Uterus (tissue), 4 donors: ENCODE measurements around the gene CGRRF1. TPM values are rescaled to one million over a fixed set of nuclear protein-coding genes. Genes with fewer than 3 reads are reported as not detected.
A peak's percentile ranks its signal among the peaks of the same experiment; 100 is the strongest.

ENCODE experiments used
- DNase-seq, 2 donors: peaks; one replicate each; pipeline ENCODE4 v3.0.0-alpha.2; 2019 to 2020
- H3K27ac ChIP-seq, 2 donors: fragments of 200-600 bp; sonication (generic); 1 replicate in 1 of 2; 2 replicates in 1 of 2; pipeline ENCODE4 v1.5.1; 2016 to 2018
- H3K27me3 ChIP-seq, 2 donors: fragments of 200-600 bp; sonication (generic); one replicate each; pipeline ENCODE4 v1.5.1; 2018 to 2019; ENCODE audit warnings: control low read depth in 1 of 2
- H3K36me3 ChIP-seq, 2 donors: fragments of 200-600 bp; sonication (generic); one replicate each; pipeline ENCODE4 v1.5.1; 2019; ENCODE audit warnings: control low read depth in 1 of 2
- H3K4me1 ChIP-seq, 2 donors: fragments of 200-600 bp; sonication (generic); one replicate each; pipeline ENCODE4 v1.5.1; 2018 to 2019; ENCODE audit warnings: control low read depth in 1 of 2
- H3K4me3 ChIP-seq, 2 donors: fragments of 200-600 bp; sonication (generic); 1 replicate in 1 of 2; 2 replicates in 1 of 2; pipeline ENCODE4 v1.5.1; 2018 to 2019; ENCODE audit warnings: mild to moderate bottlenecking in 1 of 2
- H3K9me3 ChIP-seq, 2 donors: fragments of 200-600 bp; sonication (generic); one replicate each; pipeline ENCODE4 v1.5.1; 2019; ENCODE audit warnings: control low read depth in 1 of 2
- POLR2A ChIP-seq, 2 donors: fragments of 450-650 bp; IDR thresholded peaks; one replicate each; pipeline ENCODE4 v1.6.1; 2016; ENCODE audit warnings: antibody characterized with exemption in 2 of 2, mild to moderate bottlenecking in 1 of 2, moderate library complexity in 1 of 2
- intact Hi-C: fragments of 100-400 bp; cut with DNase I; formaldehyde crosslinking; loops from one replicate; pipeline ENCODE4 v1.15.1; 2023; ENCODE audit warnings: low total_unique reads
- total RNA-seq, 4 donors: library from RNA; depleted of rRNA in 3 of 4; stranded (reverse); fragments of >200 nt in 3 of 4; gene quantifications; one replicate each; pipeline versions ENCODE4 v1.1.0 to v1.2.4, GENCODE V29; 2014 to 2023
- TF ChIP-seq, protein P1 (sequence below), 4 experiments: fragments of 200-600 bp in 2 of 4; fragments of 450-650 bp in 2 of 4; sonication (generic) in 2 of 4; IDR thresholded peaks; one replicate each; pipeline ENCODE4 v1.5.1; 2016 to 2019; ENCODE audit warnings: antibody characterized with exemption in 4 of 4, mild to moderate bottlenecking in 2 of 4, moderate library complexity in 1 of 4
- donor health status: DM: yes; HTN: yes; CAD: no.

Gene CGRRF1
- total RNA-seq, 4 donors from 2014 or later: 32.1 to 50.2 (median 33.7) TPM

DNA sequence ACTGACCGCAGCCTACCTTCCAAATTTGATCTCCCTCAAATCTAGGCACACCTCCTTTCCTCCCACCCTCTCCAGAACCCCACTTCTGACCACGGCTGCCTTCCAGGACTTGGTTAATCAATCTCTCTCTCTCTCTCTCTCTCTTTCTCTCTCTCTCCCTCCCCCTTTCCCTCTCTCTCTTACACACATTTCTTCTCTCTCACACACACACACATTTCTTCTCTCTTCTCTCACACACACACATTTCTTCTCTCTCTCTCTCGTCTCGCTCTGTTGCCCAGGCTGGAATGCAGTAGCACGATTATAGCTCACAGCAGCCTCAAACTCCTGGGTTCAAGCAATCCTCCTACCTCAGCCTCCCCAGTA lies 20.4 kb upstream of the CGRRF1 start:
- Histone ChIP-seq H3K4me1 (no peaks in the 10 kb centered on the region), H3K36me3 (no peaks in the 10 kb centered on the region), H3K27me3 (no peaks in the 10 kb centered on the region), H3K4me3 (peak overlapping the region; percentile 83 to 90), H3K27ac (peak overlapping the region; percentile 91 to 94), H3K9me3 (no peaks in the 10 kb centered on the region)
- DNase-seq: no peak
- TF ChIP-seq, protein P1, sequence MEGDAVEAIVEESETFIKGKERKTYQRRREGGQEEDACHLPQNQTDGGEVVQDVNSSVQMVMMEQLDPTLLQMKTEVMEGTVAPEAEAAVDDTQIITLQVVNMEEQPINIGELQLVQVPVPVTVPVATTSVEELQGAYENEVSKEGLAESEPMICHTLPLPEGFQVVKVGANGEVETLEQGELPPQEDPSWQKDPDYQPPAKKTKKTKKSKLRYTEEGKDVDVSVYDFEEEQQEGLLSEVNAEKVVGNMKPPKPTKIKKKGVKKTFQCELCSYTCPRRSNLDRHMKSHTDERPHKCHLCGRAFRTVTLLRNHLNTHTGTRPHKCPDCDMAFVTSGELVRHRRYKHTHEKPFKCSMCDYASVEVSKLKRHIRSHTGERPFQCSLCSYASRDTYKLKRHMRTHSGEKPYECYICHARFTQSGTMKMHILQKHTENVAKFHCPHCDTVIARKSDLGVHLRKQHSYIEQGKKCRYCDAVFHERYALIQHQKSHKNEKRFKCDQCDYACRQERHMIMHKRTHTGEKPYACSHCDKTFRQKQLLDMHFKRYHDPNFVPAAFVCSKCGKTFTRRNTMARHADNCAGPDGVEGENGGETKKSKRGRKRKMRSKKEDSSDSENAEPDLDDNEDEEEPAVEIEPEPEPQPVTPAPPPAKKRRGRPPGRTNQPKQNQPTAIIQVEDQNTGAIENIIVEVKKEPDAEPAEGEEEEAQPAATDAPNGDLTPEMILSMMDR (IDR thresholded peaks at IDR 0.05): peak in 2 of 4 experiments; percentile 3 to 10
- TF ChIP-seq POLR2A (IDR thresholded peaks at IDR 0.05): no peak
- intact Hi-C loops: no loop called here

DNA sequence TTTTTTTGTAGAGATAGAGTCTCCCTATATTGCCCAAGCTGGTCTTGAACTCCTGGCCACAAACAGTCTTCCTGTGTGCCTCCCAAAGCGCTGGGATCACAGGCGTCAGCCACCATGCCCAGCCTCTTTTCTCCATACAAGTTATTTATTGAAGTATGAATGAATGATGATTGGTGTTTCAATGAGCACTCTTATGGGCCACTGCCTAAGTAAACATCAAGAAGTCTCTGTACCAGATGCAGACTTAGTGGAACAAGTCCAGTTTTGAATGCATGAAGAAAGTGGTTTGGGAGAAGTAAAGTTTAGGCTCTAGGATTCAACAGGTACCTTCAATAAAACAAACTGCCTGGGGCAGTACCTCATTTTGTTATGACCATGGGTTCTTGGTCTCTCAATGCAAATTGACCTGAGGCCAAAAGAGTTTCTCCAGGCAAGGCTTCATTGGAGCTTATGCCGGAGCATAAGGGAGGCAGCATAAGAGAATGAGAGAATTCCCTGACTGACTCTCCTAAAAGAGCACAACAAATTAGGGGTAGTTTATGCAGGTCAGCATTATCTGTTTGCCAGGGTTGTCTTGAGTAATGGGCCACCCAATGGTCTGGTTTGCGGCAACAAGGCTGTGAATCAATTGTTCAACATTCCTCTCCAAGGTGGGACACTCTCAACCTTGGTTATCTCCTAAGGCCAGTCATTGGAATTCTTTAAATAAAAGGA lies 19.8 kb upstream of the CGRRF1 start:
- Histone ChIP-seq H3K36me3 (no peaks in the 10 kb centered on the region), H3K9me3 (no peaks in the 10 kb centered on the region), H3K27me3 (no peaks in the 10 kb centered on the region), H3K27ac (peak overlapping the region; percentile 91 to 94), H3K4me3 (peak overlapping the region; percentile 83 to 90), H3K4me1 (no peaks in the 10 kb centered on the region)
- DNase-seq: no peak
- no peak for TF ChIP-seq POLR2A (IDR thresholded peaks at IDR 0.05)
- intact Hi-C loops: no loop called here

DNA sequence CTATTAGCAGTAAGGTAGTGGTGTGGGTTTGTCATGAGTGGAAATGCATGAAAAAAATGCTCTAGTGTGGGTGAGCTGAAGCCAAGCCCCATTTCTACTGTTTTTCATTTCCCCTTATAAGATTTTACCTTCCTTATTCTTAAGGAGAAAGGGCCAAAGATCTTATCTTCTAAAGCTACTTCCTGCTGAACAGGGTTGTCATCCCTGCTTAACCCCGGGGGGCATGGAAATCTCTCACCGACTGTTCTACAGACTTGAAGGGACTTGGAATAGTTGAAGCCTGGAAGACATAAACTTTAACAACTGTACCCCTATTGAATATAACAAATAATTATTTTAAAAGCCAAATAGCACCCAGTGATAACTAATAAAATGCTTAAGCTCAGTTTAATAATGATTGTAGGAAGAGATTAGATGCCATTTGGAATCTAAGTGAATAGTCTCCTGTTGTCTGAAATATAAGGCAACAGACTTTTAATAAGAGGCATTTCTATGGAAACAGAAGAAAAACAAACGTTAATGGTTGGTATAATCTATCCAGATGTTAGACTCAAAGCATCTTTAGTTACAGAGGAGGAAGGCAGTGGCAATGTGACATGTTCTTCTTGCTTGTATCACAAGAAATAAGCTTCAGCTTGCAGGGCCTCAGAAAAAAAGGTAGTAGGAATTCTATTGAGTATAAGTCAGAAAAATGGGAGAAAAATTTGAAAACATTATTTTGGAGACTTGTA lies 19.1 kb upstream of the CGRRF1 start:
- intact Hi-C loops: no loop called here
- no peak for TF ChIP-seq POLR2A (IDR thresholded peaks at IDR 0.05)
- TF ChIP-seq, protein P1 (IDR thresholded peaks at IDR 0.05): no peak
- Histone ChIP-seq H3K4me3 (no peak overlapping the region), H3K4me1 (no peaks in the 10 kb centered on the region), H3K9me3 (no peaks in the 10 kb centered on the region), H3K27ac (peak overlapping the region in 1 of 2 donors; percentile 94), H3K36me3 (no peaks in the 10 kb centered on the region), H3K27me3 (no peaks in the 10 kb centered on the region)
- DNase-seq: no peak

DNA sequence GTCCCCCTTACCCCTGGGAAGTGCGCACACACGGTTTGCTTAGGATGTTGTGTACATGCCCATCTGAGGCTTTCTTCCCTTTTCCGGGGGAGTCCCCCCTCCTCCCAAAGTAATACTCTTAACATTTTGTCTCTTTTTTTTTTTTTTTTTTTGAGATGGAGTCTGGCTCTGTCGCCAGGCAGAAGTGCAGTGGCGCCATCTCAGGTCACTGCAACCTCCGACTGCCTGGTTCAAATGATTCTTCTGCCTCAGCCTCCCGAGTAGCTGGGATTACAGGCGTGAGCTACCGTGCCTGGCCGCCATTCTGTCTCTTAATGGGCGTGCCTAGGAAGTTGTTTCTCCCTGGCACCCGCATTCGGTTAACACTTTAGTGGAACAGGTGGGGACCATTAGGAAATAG lies 16.4 kb upstream of the CGRRF1 start:
- DNase-seq: no peak
- TF ChIP-seq, protein P1 (IDR thresholded peaks at IDR 0.05): no peak
- no peak for TF ChIP-seq POLR2A (IDR thresholded peaks at IDR 0.05)
- H3K9me3 ChIP-seq: no peaks in the 10 kb centered on the region
- H3K27me3 ChIP-seq: no peaks in the 10 kb centered on the region
- no peaks in the 10 kb centered on the region for H3K36me3 ChIP-seq
- peak overlapping the region in 1 of 2 donors; percentile 41 for H3K27ac ChIP-seq
- H3K4me3 ChIP-seq: no peak overlapping the region
- H3K4me1 ChIP-seq: no peaks in the 10 kb centered on the region
- intact Hi-C loops: no loop called here

DNA sequence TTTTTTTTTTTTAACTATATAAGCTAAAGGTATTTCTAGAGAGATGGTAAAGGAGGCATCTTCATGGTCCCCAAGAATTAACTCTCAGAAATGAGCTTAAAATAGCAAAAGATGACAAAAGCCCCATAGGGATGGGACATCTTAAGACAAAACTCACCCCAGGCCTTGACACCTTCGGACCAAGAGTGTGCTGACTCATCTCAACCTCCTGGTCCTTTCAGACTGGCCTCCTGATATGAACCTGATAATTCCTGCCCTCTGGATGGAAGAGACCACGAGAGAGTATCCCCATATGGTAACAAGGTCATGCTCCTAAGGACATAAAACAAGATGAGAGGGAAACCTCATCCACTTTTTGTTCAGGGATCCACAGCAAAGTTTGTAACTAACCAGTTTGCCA lies 12.5 kb upstream of the CGRRF1 start:
- Histone ChIP-seq H3K27ac (no peak overlapping the region), H3K4me1 (no peaks in the 10 kb centered on the region), H3K27me3 (no peaks in the 10 kb centered on the region), H3K4me3 (no peak overlapping the region), H3K9me3 (no peaks in the 10 kb centered on the region), H3K36me3 (no peaks in the 10 kb centered on the region)
- DNase-seq: no peak
- TF ChIP-seq POLR2A (IDR thresholded peaks at IDR 0.05): no peak
- TF ChIP-seq, protein P1 (IDR thresholded peaks at IDR 0.05): no peak
- intact Hi-C loops: no loop called here
